ENCODE data around the gene FARP1.

Gene FARP1

GRCh38 chr13:98474292-98474691, 331.4 kb downstream of the FARP1 start:
- no peak for DNase-seq

GRCh38 chr13:98474761-98475160, 331.9 kb downstream of the FARP1 start:
- DNase-seq = no peak

DNA sequence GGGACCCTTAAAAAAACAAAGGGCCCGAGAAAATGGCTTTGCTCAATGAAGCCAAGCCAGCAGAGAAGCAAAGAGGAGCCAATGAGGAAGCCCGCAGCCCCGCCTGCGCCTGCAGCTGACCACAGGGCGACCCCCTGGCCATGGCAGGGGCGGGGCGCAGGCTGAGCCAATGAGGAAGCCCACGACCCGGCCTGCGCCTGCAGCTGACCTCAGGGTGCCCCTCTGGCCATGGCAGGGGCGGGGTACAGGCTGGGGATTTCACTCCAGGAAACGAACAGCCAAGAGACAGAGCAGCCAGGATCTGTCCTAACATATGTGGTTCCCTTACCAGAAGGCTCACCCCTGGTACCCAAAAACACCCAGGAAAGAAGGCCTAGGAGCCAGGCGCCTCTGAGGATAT, 332.6 kb downstream of the FARP1 start:
- no peak for DNase-seq

DNA sequence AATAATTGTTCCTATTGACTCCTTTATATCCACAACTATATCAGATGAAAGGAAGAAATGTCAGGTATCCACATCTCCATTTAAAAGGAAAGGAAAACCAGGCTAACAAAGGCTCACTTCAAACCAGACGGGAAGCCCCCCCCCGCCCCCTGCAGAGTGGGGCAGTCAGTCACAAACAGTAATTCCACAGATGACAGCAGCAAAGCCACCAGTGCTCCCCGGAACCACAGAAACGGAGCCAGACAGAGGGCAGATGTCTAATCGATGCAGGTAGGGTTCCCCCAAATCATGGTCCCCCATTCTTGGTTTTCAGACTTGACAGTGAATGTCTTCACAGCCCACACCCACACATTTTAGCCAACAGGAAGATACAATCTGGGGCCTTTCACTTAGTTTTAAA, 333.2 kb downstream of the FARP1 start:
- DNase-seq = no peak

GRCh38 chr13:98476538-98476966, 333.7 kb downstream of the FARP1 start:
- peak; percentile 79 for DNase-seq

DNA sequence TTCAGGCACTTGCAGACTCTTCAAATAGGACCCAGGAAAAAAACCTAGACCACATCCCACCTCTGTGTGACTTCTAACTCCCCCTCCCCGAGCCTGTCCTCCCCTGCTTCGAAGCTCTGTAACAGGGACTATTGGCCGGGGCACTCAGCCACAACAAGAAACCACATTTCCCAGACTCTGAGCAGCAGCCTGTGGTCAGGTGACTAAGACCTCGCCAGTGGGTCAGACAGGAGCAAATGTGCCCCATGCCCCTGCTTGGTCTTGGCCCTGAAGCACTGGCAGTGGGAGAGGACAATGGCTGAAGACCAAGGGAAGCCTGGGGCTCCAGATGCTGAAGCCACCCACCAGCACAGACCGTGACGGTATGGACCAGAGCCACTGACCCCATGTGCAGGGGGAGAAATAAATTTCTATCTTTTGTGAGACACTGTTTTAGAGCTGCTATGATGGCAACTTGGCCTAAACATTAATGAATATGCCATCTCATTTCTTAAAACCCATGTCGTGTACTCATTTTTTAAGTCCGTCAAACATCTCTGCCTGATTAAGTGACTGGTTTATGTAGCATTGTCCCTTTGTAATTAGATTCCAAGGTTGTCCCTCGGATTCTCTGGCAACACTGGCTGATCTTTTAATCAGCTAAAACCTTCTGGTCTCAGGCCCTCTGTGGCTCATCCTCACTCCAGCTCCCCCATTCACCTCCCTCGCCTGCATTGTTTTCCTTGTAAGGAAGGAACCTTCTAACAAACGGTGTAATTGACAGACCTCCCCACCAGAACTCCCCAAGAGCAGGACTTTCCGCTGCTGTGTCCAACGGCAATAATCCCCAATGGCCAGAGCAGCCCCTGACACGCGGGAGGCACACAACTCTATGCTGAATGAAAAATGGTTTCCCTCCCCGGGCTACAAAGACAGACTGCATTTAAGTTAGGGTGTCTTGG, 335.6 kb downstream of the FARP1 start:
- DNase-seq = no peak

DNA sequence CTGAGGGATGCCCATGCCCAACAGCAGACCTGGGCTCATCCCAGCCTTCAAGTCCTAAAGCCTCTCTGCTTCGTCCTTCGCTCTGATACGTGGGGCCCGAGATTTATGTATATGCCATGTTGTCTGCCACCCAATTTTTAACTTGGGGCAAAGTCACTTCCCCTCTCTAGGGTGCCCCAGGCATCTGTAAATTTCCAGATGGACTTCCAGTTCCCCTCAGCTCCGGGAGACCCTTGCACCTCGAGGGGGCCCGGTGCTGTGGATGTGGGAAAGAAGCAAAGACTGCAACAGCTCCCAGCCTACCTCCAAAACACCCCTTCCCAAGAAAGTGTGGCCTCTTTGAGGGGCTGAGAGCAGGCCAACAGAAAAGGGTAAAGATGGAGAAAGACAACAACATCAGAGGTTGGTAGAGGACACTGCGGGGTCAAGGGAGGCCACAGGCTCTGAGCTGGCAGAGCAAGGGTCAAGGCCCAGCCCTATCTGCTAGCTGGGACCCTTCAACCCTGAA, 336.7 kb downstream of the FARP1 start:
- no peak for DNase-seq

DNA sequence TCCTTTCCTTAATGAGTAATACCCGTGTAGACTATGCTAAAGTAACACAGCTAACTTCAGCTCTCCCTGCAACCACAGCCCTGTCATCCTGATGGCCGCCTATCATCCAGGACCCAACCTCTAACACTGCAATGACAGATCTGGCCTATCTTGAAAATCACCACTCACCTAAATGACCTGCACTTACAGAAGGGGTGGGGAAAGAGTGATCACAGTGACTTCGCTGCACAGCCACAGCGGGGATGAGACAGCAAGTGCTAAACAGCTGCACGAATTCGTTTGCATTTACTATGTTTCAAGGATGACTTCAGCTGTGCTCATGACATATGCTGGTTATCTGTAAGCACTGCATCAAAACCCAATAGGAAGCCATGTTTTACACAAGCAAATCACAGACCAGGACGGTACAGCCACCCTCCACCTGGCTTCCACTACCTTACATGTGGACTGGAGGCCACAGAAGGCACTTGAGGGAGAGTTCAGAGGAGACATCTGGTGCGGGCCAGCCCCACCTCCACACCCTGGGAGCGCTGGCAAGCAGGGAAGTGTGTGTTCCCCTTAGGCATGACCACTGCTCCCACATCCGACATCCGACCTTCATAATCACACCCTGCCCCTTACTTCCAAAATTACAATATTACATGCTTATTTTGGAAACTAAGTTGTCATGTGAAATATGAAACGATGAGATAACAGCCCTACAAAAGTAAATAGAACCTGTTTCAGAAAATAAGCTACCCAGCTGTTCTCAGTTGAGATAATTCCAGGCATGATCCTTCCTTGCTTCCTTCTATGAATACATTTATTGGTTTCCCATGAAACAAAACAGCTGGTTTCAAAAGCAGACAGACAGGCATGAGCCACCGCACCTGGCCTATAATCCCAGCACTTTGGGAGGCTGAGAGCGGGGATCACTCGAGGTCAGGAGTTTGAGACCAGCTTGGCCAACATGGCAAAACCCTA, 338.3 kb downstream of the FARP1 start:
- DNase-seq = no peak

GRCh38 chr13:98482476-98483444, 339.9 kb downstream of the FARP1 start:
- DNase-seq = no peak

DNA sequence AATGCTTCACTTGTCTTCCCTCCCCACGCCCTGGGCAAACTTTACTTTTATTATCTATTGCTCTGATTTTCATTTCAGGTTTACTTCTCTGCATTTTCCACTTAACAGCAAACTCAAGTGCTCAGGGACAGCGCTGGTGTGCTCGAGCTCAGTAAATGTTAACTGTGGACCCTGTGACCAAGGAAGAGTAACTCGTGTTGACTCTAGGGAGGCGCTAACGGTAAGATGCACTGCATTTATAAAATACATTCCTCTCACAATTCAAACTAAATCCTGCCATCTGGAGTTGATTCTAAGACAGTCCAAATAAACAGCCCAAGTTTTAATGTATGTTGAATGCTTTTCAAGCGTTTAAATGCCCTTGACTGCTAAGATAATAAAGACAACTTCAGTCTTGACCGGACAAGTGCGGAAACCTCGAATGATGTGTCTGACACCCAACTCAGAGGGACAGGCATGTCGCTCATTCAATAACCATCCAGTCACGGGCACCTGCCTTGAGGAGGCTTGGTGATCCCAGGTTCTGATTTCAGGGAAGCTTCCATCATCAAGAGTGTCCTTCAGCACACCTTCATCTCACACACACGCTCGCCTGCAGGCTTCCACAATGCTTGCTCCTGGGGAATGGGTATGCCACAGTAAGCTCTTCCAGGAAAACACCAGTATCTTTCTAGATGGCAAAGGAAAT, 340.9 kb downstream of the FARP1 start:
- DNase-seq = no peak

- peak; percentile 80 for DNase-seq
Measured at GRCh38 chr13:98484289-98485219, 341.7 kb downstream of the FARP1 start.

- DNase-seq = no peak
Measured at GRCh38 chr13:98485561-98485960, 342.7 kb downstream of the FARP1 start.

- DNase-seq = no peak
Measured at GRCh38 chr13:98486412-98486811, 343.5 kb downstream of the FARP1 start.

DNA sequence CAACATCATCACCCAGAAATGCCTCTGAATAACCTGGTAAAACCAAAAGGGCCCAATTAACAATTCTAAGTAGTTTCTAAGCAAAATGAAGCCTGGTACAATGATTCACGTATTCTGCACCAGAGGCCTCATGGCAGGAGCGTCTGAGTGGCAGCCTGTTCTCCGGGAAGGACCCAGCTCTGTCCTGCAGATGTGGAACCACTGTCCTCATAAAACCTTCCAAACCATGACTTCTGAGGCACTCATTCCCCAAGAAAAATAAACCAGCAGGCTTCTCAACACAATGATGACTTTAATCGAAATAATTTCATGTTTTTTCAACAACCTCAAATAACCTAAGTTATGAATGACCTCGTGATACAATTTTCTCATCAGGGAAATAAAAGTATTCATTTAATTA, 344.1 kb downstream of the FARP1 start:
- DNase-seq = no peak

DNA sequence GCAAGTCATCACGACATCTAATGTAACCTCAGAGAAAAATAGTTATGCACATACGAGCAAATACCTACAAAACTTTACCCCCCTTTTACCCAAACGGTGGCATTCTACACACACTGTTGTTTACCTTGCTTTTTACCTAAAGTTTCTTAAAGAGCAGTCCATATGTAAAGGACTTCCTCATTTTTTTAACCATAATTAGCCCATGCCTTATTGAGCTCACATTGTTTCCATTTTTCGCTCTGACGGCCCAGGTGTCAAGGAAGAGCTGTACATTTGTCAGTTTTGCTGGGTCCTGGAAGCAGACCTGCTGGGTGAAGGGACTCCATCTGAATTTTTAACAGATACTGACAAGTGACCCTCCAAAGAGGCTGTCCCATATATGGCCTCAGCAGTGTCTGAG, 344.6 kb downstream of the FARP1 start:
- DNase-seq = no peak

DNA sequence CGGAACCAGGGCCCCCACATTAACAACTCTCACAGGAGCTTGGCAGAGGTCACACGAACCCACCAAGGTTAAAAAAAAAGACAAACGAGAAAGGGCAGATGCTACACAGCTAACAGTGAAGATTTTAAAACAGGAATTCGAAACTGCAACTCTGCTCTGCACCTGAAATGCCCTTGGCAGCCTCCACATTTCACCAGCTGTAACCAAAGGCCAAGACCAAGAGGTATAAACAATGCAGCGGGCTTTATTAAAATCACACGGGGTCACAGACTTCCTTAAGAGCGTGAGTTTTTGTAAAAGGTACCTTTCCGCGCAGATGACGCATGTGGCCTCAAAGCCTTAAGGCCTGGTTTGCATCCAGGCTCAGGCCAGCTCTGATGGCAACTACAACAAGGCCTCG, 345.8 kb downstream of the FARP1 start:
- no peak for DNase-seq

- DNase-seq = no peak
Measured at GRCh38 chr13:98489446-98490194, 346.7 kb downstream of the FARP1 start.

GRCh38 chr13:98490195-98490836, 347.4 kb downstream of the FARP1 start:
- no peak for DNase-seq

GRCh38 chr13:98490866-98491265, 348.0 kb downstream of the FARP1 start:
- no peak for DNase-seq
